Peyer's patch (tissue), 4 donors: ENCODE results near the gene BAIAP2.

Experiments
- CTCF ChIP-seq, 6 experiments: fragments of 450-650 bp in 4 of 6; fragments of 200-600 bp in 2 of 6; sonication (generic) in 1 of 6; IDR thresholded peaks; one replicate each; pipeline ENCODE4 v1.5.1; 2017 to 2019; ENCODE audit warnings: antibody characterized with exemption in 6 of 6, mild to moderate bottlenecking in 3 of 6, moderate library complexity in 1 of 6
- POLR2A ChIP-seq, 2 donors: fragments of 450-650 bp; IDR thresholded peaks; one replicate each; pipeline ENCODE4 v1.5.1; 2017; ENCODE audit warnings: antibody characterized with exemption in 2 of 2, mild to moderate bottlenecking in 2 of 2, moderate library complexity in 2 of 2

DNA sequence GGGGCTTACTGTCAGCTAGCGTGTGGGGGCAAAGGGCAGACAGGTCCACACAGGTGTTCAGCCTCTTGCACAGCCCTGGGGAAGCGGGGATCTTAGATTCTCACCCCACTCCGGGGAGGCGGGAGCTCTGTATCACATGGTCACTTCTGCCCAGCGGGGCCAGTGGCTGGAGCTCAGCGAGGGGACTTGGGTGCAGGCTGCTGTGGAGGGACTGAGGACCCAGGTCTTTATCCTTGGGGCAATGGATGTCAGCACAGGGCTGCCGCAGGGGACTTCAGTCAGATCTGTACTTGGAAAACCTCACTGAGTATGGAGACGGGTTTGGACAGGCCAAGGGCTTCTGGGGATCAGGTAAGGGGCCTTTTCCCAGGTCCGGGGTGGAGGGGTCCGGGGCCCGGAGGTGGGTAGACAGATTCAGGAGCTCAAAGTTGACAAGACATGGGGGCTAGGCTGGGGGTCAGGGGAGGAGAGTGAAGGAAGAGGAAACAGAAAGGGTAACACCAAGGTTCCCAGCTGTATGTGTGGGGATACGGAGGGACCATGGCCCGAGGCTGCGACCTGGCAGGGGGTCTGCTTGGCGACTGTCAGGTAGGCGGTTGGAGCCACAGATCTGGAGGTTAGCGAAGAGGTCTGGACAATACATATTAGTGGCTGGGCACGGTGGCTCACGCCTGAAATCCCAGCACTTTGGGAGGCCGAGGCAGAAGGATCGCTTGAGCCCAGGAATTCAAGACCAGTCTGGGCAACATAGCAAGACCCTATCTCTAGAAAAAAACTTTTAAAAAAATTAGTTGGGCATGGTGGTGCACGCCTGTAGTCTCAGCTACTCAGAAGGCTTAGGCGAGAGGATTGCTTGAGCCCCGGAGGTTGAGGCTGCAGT lies 15.1 kb upstream of the BAIAP2 start:
- TF ChIP-seq CTCF (IDR thresholded peaks at IDR 0.05) (no peak), POLR2A (IDR thresholded peaks at IDR 0.05) (no peak)
